GM18867 (cell line): ENCODE results near the gene ZNF562.

Experiments
- ATAC-seq: cut with Tn5 transposase; IDR thresholded peaks from one replicate; pipeline ENCODE4 v1.9.1; 2021; ENCODE audit warnings: mild to moderate bottlenecking, moderate library complexity; ENCODE audit not compliant: unreplicated experiment

Gene ZNF562

DNA sequence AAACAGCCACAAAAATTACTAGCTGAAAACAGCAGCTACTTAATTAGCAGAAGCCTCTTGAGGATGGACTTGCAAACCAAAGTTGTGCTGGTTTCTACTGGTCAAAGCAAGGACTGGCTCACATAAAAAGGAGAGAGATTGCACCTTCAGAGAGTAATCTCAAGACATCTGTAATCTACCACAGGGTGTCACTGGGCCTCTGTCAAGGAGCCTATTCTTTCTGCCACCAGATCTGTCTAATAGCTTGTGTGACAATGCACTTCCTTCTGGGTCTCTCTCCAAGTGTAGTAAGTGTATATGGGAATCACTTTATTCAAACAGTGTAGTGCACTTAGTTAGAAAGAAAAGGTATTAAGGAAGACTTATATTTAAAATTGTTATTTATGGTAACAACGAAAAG lies 29.4 kb downstream of the ZNF562 start:
- ATAC-seq = no peak

GRCh38 chr19:9644472-9644871 lies 30.4 kb downstream of the ZNF562 start:
- no peak for ATAC-seq

- ATAC-seq = no peak
Observed at GRCh38 chr19:9641810-9642209, 33.1 kb downstream of the ZNF562 start.

DNA sequence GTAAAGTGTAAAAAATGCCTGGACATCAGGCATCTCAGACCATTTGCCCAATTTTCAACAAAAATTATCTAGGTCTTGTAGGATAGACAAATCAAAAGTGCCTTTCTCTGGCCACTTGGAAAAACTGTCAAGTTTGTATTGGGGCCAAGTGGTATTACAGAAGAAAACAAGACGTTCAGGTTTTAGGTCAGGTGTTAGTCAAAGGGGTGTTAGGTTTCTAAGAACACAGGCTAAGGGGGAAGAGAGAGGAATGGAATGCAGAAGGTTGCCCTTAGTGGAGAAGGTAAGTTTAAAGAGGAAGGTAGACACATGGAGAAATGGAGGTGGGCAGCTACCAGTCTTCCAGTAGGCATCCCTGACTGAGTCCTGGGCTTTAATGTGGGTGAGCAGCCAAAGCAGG lies 33.9 kb downstream of the ZNF562 start:
- ATAC-seq = no peak

DNA sequence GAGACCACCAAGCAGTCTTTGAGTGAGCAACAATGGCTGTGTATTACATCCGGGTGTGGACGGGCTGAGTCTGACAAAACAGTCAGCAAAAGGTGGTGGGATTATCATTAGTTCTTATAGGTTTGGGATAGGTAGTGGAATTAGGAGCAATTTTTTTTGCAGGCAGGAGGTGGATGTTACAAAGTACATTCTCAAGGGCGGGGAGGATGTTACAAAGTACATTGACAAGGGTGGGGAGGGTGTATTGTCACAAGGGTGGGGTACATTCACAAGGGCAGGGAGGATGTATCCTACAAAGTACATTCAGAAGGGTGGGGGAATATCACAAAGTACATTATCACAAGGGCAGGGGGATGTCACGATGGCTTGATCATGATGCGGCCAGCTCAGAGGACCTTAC lies 38.9 kb downstream of the ZNF562 start:
- no peak for ATAC-seq

- no peak for ATAC-seq
Observed at GRCh38 chr19:9627856-9628255, 47.0 kb downstream of the ZNF562 start.

DNA sequence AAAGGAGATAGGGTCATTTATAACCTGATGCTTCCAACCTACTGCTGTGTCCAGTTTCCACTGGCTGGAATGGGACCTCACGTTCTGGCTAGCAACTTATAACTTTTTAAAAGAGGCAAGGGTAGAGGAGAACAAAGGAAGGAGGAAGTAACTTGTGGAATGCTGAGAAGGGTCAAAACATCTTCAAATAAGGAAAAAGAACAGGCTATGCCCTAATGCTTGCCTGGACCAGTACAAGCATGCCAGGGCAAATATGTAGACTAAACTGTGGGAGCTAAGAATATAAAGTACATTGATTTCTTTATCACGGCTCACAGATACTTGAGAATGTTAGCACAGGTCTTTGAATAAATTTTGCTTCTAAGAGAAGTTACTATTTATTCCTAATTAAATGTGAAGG lies 52.4 kb downstream of the ZNF562 start:
- no peak for ATAC-seq

GRCh38 chr19:9621156-9622037 lies 53.5 kb downstream of the ZNF562 start, which contains the start of gene ZNF561:
TSS of gene ZNF561 (minus strand) at chr19:9621232. CDS start at chr19:9619456, 1,776 bp downstream.
- ATAC-seq = peak; percentile 85

- no peak for ATAC-seq
Observed at GRCh38 chr19:9620842-9621155, 54.1 kb downstream of the ZNF562 start.

GRCh38 chr19:9615844-9616243 lies 59.1 kb downstream of the ZNF562 start:
- no peak for ATAC-seq

DNA sequence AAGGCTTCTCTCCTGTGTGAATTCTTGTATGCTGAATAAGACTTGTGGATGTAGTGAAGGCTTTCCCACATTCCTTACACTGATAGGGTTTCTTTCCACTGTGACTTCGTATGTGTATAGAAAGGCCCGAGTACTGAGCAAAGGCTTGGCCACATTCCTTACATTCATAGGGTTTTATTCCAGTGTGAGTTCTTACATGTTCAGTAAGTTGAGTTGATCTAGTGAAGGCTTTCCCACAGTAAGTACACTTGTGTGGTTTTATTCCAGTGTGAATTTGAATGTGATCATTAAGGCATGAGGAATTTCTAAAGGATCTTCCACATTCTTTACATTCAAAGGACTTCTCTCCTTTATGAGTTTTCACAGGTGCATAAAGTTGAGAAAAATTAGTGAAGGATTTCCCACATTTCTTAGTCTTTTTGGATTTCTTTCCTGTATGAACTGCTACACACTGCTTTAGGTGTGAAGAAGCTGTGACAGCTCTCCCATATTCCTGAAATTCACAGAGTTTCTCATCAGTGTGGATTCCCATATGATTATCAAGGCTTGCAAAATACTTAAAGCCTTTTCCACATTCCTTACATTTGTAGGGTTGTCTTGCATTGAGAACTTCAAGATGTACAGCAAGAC lies 64.3 kb downstream of the ZNF562 start:
- ATAC-seq = no peak

DNA sequence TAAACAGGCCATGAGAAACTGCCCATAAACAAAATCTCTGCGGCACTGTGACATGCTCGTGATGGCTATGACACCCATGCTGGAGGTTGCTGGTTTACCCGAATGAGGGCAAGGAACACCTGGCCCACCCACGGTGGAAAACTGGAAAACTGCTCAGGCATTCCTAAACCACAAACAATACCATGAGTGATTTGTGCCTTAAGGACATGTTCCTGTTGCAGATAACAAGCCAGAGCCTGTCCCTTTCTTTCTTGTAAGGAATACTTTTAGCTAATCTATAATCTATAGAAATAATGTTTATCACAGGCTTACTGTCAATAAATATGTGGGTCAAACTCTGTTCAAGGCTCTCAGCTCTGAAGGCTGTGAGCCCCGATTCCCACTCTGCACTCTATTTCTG lies 66.0 kb downstream of the ZNF562 start:
- no peak for ATAC-seq

- no peak for ATAC-seq
Observed at GRCh38 chr19:9597027-9597426, 77.9 kb downstream of the ZNF562 start.
